NCI-H1048 (cell line): ENCODE measurements around the gene USP48.
"Not testable (repeated sequence)": the region's sequence is repeated elsewhere in the genome, so short reads cannot be mapped to it uniquely, and the experiment has no call there.

Experiments used
- DNase-seq: peaks from one replicate; lab custom pipeline; 2025; lab: John Stamatoyannopoulos, UW

The USP48 gene

DNA sequence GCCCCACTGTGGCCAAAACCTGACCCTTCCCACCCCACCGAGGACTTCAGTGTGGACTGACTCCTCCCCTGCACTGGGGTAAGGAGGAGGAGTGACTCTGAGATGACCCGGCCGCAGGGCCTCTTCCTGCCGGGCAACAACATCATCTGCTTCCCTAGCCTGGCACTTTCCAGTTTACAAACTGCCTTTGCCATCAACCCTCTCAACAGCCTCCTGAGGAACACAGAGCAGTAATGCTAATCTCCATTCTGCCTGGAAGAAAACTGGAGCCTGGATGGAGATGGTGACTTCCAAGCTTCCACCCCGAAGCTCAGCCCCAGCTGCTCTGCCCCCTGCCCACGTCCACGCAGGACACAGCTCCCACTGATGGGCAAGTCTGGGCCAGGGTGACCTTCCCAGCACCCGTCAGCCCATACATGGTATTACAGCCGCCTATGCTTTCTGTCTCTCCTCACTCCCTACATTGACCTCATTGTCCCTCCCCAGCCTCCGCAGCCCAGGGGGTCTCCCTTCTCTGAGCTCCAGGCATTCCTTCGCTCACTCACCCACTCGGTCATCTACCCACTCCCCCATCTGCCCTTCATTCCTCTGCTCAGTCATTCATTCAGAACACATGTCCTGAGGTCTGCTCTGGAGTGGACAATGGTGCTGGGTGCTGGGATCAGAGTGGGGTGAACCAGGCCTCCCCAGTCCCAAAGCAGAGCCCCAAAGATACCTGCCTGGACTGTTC is 148.0 kb downstream of the USP48 start:
- no peak for DNase-seq

DNA sequence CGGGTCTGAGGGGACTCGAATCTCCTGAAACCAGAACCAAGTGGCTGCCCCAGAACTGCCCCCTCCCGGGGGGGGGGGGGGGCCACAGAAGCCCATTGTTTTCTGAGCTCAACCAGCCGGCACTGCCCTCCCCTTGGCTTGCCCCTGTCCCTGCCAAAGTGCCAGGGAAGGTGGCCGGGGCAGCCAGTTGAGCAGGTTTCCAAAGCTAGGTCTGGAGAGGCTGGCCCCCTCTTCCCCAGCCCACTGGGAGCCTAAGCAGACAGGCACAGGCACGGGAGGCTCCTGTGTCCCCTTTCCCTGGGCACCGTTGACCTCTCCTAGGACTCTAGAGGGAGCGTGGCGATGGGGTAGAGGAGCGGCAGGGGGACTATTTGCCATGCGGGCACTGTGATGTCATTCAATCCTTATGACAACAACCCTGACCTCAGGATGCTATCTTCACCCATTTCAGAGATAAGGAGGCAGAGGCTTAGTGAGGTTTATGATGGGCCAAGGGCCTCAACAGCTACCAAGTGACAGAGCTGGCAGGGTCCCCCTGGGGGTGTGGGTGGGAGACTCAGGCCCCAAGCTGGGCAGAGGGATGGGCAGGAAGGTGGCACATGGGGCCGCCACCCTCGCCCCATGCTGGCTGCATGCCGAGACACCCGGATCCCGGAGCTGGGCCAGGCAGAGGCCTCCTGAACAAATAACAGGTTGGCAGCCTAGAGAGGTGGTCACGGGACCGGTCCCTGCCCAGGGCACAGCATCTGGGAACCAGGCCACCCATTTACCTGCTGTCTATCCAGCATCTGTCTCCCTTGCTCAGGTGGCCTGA is 148.8 kb downstream of the USP48 start:
- no peak for DNase-seq

DNA sequence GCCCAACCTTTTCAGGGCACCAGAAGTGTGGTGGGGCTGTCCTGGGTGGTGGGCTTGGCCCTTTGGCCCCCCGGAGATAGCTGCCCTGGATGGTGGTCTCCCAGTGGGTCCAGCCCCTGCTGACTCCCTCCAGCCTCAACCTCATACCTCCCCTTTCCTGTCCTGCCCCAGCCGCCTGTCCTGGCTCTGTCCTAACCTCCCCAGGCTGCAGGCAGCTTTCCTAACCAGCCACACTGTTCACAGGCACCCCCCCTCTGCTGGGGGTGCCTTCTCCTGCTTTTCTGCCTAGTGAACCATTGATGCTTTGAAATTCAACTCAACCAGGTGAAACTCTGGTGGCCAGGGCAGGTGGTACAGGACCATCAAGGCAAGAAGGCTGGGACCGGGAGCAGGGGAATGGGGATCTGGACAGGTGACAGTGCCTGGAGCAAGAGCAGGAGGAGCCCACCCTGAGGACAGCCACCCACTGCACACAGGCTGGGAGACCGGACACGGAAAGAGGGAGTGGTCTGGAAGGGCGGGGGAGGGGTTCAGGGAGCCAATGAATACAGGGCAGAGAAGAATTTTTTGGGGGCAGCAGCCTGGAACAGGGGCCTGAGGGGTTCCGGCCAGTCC is 149.7 kb downstream of the USP48 start:
- DNase-seq: no peak

DNA sequence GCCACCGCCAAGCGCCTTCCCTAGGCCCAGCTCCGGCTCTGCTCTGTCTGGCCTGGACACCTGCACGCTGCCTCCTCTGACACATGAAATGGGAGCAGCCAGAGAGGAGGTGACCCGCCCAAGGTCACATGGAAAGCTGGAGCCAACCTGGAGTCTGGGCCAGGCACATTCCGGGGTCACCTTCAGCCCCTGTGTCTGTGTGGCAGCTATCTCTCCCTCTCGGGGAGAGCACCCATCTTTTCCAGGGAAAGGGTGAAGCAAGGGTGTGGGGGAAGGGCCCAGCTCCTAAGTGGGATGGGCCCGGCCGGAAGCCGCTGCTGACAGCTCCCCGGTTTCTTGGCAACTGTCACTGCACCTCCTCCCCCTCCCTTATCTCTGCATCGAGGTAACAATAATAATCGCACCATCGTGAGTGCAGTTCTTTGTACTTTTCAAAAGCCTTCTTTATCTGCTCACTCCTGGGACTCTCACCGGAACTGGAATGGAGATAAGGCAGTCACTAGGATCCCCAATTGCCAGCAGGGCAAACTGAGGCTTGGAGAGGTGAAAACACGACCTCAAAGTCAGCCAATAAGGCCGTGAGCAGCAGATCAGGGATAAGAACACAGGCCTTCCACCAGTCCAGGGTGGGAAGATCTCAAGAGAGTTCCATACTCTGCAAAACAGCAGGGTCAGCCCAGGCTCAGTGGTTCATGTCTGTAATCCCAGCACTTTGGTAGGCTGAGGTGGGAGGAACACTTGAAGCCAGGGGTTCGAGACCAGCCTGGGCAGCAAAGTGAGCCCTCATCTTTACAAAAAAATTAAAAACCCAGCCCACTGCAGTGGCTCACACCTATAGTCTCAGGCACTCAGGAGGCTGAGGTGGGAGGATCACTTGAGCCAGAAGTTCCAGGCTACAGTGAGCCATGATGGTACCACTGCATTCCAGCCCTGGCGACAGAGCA is 150.7 kb downstream of the USP48 start:
- no peak for DNase-seq

DNA sequence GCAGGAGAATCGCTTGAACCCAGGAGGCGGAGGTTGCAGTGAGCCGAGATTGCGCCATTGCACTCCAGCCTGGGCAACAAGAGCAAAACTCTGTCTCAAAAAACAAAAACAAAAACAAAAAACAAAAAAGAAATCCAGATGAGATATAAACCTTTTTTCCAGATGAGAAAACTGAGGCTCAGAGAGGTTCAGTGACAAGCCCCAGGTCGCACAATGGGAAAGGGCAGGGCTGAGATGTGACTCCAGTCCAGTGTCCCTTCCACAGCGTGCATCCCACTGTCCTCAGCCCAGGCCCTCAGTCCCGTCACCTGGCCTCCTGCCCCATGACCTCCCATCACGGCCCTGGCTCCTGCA is 151.4 kb downstream of the USP48 start:
- DNase-seq: not testable (repeated sequence)

DNA sequence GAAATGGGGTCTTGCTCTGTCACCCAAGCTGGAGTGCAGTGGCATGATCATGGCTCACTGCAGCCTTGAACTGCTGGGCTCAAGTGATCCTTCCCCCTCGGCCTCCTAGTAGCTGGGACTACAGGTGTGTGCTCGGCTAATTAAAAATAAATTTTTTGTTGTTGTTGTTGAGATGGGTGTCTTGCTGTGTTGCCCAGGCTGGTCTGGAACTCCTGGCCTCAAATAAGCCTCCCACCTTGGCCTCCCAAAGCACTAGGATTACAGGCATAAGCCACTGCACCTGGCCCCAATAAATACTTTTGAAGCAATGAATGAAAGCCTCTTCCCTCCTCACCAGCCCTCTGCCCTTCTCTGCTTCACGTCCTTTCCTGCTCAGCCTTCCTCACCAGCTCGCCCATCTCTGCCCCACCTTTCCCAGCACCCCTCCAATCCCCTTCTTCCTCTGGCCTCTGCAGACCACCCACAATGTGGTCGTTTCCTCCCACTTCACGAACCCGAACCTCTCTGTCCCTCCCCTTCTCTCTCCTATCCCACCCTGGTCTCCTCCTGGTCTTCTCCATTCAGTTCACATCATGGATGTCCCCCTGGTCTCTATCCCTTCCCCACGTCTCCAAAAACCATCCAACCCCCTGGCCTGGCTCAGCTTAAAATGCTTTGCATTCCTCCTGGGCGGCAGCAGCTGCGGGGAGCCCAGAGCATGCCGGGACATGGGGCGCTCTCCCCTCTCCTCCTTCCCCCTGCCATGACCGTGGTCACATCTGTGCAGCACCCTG is 152.2 kb downstream of the USP48 start:
- DNase-seq: no peak

DNA sequence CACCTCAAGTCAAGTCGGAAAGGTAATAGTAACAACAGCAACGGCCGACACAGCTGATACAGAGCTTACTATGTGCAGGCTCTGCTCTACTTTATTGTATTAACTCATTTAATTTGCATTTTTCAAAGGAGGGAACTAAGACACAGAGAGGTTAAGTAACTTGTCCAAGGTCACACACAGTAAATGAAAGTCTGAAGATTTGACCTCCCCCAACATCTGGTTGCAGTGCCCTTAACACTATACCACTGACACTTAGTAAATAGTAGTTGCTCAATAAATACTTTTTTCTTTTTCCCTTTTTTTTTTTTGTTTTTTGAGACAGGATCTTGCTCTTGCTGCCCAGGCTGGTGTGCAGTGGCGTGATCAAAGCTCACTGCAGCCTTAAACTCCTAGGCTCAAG is 153.0 kb downstream of the USP48 start:
- DNase-seq: no peak

DNA sequence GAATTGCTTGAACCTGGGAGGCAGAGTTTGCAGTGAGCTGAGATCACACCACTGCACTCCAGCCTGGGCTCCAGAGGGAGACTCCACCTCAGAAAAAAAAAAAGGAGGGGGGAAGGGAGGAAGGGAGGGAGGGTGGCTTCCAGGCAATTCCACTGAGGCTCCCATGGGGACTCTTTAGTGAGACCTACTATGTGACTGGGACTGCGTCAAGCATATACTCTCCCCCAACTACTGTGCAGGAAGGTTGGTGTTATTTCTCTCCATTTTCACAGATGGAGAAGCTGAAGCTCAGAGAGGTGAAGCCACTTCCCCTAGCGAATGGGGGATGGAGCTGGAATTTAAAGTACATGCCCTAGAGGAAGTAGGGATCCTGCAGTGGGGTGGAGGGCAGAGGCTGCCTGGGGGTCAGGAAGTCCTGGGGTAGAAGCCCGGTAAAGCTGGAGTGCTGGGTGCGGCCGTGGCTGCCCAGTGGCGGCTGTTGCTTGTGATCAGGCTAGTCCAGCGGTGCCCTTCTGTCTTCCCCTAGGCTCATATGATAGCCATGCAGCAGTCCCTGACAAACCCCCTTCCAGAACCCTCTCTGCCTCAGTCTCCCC is 154.1 kb downstream of the USP48 start:
- no peak for DNase-seq
